ENCODE data around the gene KCND3. TPM values are rescaled to one million over a fixed set of nuclear protein-coding genes. Genes with fewer than 3 reads are reported as not detected.

The KCND3 gene
- polyA plus RNA-seq, 3 donors = 1.3 to 1.5 (median 1.4) TPM

GRCh38 chr1:111920221-111921024 is 69.0 kb downstream of the KCND3 start:
- DNase-seq = no peak

DNA sequence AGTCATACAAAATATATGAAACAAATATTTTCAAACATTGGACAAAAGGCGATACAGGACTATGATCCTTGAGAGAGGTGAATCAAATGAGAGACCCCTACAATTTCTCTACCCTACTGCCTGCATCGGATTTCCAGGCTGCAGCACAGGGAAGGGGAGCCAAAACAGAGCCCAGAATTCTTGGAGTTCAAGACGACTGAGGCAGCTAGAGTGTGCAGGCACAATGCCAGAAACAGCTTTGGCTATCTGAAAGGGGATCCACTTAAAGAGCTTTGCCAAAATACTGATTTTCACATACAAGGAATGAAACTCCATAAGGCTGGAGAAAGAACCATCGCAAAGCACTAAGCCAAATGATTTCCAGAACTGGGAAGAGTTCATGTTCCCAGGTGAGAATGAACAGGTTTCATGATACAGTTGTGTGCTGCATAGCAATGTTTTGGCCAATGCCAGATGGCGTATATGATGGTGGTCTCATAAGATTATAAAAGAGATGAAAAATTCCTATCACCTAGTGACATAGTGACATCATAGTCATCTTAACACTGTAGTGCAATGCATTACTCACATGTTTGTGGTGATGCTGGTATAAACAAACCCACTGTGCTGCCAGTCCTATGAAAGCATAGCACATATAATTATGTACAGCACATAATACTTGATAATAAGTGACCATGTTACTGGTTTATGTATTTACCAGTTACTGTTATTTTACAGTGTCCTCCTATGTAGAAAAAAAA is 77.5 kb downstream of the KCND3 start:
- DNase-seq = no peak

DNA sequence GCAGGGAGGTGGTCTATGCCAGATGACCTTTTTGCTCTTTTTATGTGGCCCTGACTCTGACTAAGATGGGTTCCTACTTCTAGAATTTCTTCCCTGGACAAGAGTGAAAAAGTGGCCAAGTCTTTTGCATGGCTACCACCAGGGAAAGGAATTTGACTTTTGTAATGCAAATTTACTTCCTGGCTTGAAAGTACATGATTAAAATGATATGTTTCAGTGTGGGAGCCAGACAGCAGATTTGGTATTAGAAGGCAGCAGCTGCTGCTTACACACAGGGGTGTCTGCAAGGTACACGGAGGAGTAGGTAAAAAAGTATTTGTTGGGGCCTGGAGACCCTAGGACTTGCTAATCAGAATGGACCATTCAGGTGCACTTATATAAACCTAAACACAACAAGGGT is 78.4 kb downstream of the KCND3 start:
- no peak for DNase-seq

GRCh38 chr1:111909030-111909429 is 80.4 kb downstream of the KCND3 start:
- DNase-seq = no peak

- DNase-seq = no peak
Observed at GRCh38 chr1:111908011-111908621, 81.4 kb downstream of the KCND3 start.

- DNase-seq = no peak
Observed at GRCh38 chr1:111907321-111907720, 82.1 kb downstream of the KCND3 start.

DNA sequence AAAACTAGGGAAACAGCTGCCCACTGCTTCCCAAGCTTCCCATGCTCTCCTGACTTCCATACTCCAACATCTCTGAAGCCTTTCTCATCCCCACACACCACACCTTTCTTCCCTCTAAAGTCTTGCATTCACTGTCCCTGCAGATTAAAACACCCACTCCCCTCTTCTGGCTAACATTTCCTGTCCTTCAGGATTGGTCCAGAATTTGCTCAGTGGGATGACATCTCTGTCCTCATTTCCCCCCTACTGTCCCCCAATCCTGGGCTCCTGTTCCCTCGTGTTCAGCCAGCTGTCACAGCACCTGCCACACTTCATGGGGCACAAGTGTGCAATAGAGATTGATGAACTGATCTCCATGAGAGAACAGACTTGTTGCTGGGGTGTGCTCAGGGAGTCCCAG is 82.7 kb downstream of the KCND3 start:
- no peak for DNase-seq

GRCh38 chr1:111906111-111906510 is 83.4 kb downstream of the KCND3 start:
- no peak for DNase-seq

GRCh38 chr1:111904478-111905218 is 84.8 kb downstream of the KCND3 start:
- DNase-seq = peak; percentile 8

DNA sequence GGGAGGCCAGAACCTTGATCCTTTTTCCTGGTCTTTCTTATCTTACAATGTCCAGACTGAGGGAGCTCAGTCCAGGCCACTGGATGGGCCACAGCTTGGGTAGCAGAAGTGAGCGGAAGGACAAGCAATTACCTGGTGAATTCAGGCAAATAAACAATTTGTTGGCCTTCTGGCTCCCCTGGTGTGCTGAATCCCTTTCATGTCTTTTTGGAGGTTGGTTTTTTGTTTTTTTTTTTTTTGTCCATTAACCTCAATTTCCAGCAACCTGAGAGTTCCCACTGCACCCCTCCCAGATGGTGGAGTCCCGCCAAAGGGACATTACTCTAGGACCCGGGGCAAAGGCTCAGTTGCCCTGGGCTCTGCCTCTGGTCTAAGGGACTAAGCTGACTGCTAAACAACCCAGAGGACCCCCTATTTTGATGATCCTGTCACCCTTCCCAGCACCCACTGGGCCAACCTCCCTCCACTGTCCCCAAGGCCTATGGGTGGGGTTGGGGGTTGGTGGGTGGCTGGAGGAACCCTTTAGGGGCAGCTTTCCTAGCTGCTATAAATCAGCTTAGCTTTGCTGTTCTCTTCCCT is 85.5 kb downstream of the KCND3 start:
- no peak for DNase-seq

GRCh38 chr1:111903148-111903870 is 86.2 kb downstream of the KCND3 start:
- no peak for DNase-seq

DNA sequence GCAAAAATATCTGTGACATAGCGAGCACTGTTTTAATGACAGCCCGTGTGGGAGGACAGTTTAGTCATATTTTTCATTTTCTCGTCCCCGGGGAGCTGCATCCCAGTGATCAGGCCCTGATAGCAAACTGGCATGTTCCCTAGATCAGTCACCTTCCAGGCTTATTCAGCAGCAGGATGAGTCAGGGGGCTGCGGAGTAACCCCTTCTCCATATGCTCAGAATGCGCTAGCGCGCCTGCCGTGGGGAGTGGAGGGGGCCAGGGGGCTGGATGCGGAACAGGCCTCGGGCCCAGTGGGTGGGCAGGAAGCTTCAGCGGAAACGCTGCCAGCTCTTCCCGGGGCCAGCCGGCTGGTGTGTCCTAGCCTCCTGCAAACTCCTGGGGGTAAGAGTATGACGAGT is 94.0 kb downstream of the KCND3 start:
- DNase-seq = no peak

GRCh38 chr1:111895017-111895416 is 94.5 kb downstream of the KCND3 start:
- no peak for DNase-seq

DNA sequence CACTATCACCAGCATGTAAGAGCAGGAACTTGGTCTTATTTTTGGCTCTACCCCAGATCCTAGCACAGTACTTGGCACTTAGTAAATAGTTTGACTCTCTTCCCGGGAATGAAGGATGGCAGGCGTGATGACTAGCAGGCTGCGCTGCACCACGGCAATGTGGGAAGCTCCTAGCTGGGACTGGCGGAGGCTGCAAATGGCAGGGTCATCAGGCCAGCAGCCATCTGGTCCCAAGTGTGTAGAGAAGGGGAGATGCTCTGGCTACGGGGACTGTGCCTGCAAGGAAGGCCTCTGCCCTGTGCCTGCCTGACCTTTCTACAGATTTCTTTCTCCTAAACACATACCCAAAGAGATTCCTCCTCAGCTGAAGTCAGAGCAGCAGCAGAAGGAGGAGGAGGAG is 95.0 kb downstream of the KCND3 start:
- DNase-seq = no peak

DNA sequence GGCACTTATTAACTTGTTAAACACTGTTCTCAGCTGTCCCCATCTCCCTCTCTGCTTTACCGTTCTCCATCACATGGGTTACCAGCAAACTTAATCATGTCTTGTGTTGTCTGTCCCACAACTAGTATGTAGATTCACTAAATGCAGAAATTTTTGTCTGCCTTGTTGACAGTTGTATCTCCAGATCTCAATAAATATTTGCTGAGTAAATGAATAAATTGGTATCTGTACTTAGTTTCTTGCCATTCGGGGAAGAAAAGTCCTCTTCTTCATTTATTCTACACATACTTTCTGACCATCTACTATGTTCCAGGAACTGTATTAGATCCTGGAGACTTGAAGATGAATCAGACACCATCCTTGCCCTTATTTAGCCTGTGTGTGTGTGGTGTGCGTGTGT is 97.9 kb downstream of the KCND3 start:
- DNase-seq = no peak

GRCh38 chr1:111888740-111889376 is 100.6 kb downstream of the KCND3 start:
- no peak for DNase-seq

DNA sequence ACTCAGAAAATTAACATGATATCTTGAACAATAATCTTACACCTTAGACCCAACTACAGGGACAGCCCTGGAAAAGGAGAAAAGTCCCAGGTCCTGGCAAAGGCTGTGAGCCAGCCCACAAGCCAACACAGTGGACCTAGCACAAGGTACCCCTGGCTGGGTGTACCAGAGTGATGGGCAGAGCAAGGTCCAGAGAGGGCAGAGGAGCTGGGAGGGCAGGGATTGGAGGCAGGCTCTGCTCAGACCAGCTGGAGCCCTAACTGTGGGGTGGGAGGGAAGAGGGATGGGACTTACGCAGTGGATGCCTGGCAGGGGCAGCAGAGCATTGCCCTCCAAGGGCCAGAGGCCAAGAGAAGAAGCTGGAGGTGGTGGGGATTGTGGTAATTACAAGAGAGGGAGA is 101.6 kb downstream of the KCND3 start:
- DNase-seq = no peak

- DNase-seq = no peak
Observed at GRCh38 chr1:111887385-111887784, 102.1 kb downstream of the KCND3 start.

DNA sequence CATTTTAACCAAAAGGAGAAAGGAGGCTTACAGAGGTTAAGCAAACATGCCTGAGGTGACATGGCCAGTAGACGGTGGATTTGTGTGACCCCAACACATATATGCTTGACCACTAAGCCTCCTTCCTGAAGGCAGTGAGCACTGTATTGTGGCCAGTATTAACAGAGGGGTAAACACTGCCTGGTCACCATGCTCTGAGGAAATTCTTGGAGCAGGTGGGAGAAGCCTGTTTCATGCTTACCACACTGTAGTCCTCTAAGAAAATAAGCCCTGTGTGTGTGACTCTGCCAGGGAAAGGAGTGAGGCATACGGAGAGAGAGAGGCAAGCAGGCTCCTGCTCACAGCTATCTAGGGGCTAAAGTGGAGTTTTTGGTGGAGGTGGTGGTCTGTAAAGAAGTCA is 102.7 kb downstream of the KCND3 start:
- DNase-seq = no peak

DNA sequence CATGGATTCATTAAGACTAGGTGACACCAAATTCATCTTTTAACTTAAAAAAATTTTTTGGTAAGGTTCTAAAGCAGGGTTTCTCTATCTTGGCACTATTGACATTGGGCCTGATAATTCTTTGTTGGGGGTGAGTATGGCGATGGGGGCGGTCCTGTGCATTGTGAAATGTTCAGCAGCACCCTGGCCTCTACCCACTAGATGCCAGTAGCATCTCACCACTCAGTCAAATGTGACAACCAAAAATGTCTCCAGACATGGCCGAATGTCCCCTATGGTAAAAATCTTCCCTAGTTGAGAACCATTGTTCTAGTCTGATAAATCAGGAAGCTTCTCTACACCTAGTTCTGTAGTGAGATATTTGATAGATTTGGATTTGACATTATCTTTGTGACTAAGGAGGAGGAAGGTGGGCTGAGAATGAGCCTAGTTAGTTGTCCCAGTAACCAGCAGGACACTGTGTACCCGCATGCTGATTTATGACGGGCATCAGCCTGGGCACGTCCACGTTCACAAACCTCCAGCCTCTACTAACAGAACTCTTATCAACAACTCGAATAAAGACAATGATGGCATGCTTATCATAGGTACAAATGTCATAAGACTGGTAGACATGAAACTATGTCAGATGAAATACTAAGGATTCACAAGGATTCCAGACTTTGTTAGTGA is 104.6 kb downstream of the KCND3 start:
- DNase-seq = no peak

Data from renal pelvis (tissue), 4 donors.